WTC11 (cell line): ENCODE data around the gene SPACDR. TPM values are rescaled to one million over a fixed set of nuclear protein-coding genes. Genes with fewer than 3 reads are reported as not detected.

ENCODE experiments used
- FOXJ3 ChIP-seq: sonication (generic); formaldehyde crosslinking; IDR thresholded peaks from 2 replicates; pipeline ENCODE4 v1.9.0; 2021; ENCODE audit warnings: missing genetic modification reagents, mild to moderate bottlenecking, borderline replicate concordance
- FOXP4 ChIP-seq: sonication (generic); formaldehyde crosslinking; IDR thresholded peaks from 2 replicates; pipeline ENCODE4 v1.8.0; 2022; ENCODE audit warnings: mild to moderate bottlenecking, missing genetic modification reagents
- GRHL2 ChIP-seq: fragments of 250-450 bp; sonication (Bioruptor Pico); IDR thresholded peaks from 2 replicates; pipeline ENCODE4 v1.8.0; 2022; ENCODE audit warnings: mild to moderate bottlenecking, moderate library complexity; ENCODE audit not compliant: insufficient replicate concordance, severe bottlenecking
- IRF1 ChIP-seq: sonication (generic); formaldehyde crosslinking; IDR thresholded peaks from 2 replicates; pipeline ENCODE4 v1.8.0; 2023; ENCODE audit warnings: missing genetic modification reagents
- MAX ChIP-seq: sonication (generic); formaldehyde crosslinking; IDR thresholded peaks from 2 replicates; pipeline ENCODE4 v1.8.0; 2022; ENCODE audit warnings: mild to moderate bottlenecking, missing genetic modification reagents
- NR3C1 ChIP-seq: sonication (generic); formaldehyde crosslinking; conservative IDR thresholded peaks from 2 replicates; pipeline ENCODE4 v1.8.1; 2023; ENCODE audit warnings: low read depth, mild to moderate bottlenecking, missing genetic modification reagents
- PREB ChIP-seq: sonication (generic); formaldehyde crosslinking; IDR thresholded peaks from 2 replicates; pipeline ENCODE4 v1.8.1; 2022; ENCODE audit warnings: mild to moderate bottlenecking, missing genetic modification reagents, moderate library complexity, borderline replicate concordance
- SMAD3 ChIP-seq: sonication (generic); formaldehyde crosslinking; IDR thresholded peaks from 2 replicates; pipeline ENCODE4 v1.8.0; 2022; ENCODE audit warnings: missing genetic modification reagents, mild to moderate bottlenecking, borderline replicate concordance
- TEAD4 ChIP-seq: sonication (generic); formaldehyde crosslinking; IDR thresholded peaks from 2 replicates; pipeline ENCODE4 v1.8.0; 2022; ENCODE audit warnings: mild to moderate bottlenecking, missing genetic modification reagents
- TP53 ChIP-seq: sonication (generic); formaldehyde crosslinking; IDR thresholded peaks from 2 replicates; pipeline ENCODE4 v1.8.1; 2023; ENCODE audit warnings: mild to moderate bottlenecking, missing genetic modification reagents
- ZNF138 ChIP-seq: sonication (generic); formaldehyde crosslinking; conservative IDR thresholded peaks from 2 replicates; pipeline ENCODE4 v1.8.1; 2022; ENCODE audit warnings: mild to moderate bottlenecking, moderate library complexity, missing genetic modification reagents
- ZNF232 ChIP-seq: sonication (generic); formaldehyde crosslinking; IDR thresholded peaks from 2 replicates; pipeline ENCODE4 v1.8.0; 2022; ENCODE audit warnings: mild to moderate bottlenecking, missing genetic modification reagents
- total RNA-seq: library from RNA; stranded (reverse); gene quantifications from 3 replicates; pipeline ENCODE4 v1.2.3, GENCODE V29; 2021
- TF ChIP-seq, protein P1 (sequence below): sonication (generic); formaldehyde crosslinking; IDR thresholded peaks from 2 replicates; pipeline ENCODE4 v1.8.0; 2022; ENCODE audit warnings: missing genetic modification reagents
- TF ChIP-seq, protein P2 (sequence below): fragments of 250-450 bp; sonication (Bioruptor Pico); IDR thresholded peaks from 2 replicates; pipeline ENCODE4 v1.9.0; 2021; ENCODE audit warnings: moderate library complexity, mild to moderate bottlenecking, inconsistent platforms, borderline replicate concordance
- TF ChIP-seq, protein P3 (sequence below): sonication (generic); formaldehyde crosslinking; IDR thresholded peaks from 2 replicates; pipeline ENCODE4 v1.8.1; 2023; ENCODE audit warnings: mild to moderate bottlenecking, missing genetic modification reagents, moderate library complexity

Gene SPACDR
- total RNA-seq, 1 experiment from 2014 or later = 0.33 TPM

GRCh38 chr7:100467638-100468373, 3.7 kb upstream of the SPACDR start (continued):
- TF ChIP-seq, protein P1, sequence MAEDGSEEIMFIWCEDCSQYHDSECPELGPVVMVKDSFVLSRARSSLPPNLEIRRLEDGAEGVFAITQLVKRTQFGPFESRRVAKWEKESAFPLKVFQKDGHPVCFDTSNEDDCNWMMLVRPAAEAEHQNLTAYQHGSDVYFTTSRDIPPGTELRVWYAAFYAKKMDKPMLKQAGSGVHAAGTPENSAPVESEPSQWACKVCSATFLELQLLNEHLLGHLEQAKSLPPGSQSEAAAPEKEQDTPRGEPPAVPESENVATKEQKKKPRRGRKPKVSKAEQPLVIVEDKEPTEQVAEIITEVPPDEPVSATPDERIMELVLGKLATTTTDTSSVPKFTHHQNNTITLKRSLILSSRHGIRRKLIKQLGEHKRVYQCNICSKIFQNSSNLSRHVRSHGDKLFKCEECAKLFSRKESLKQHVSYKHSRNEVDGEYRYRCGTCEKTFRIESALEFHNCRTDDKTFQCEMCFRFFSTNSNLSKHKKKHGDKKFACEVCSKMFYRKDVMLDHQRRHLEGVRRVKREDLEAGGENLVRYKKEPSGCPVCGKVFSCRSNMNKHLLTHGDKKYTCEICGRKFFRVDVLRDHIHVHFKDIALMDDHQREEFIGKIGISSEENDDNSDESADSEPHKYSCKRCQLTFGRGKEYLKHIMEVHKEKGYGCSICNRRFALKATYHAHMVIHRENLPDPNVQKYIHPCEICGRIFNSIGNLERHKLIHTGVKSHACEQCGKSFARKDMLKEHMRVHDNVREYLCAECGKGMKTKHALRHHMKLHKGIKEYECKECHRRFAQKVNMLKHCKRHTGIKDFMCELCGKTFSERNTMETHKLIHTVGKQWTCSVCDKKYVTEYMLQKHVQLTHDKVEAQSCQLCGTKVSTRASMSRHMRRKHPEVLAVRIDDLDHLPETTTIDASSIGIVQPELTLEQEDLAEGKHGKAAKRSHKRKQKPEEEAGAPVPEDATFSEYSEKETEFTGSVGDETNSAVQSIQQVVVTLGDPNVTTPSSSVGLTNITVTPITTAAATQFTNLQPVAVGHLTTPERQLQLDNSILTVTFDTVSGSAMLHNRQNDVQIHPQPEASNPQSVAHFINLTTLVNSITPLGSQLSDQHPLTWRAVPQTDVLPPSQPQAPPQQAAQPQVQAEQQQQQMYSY (CRISPR knock-in tag) = no peak
- TF ChIP-seq FOXP4 (CRISPR knock-in tag) (no peak), TP53 (no peak), IRF1 (CRISPR knock-in tag) (no peak), GRHL2 (CRISPR knock-in tag) (no peak), TEAD4 (CRISPR knock-in tag) (no peak), ZNF232 (CRISPR knock-in tag) (no peak), FOXJ3 (CRISPR knock-in tag) (no peak), ZNF138 (no peak), PREB (no peak), SMAD3 (CRISPR knock-in tag) (no peak), NR3C1 (CRISPR knock-in tag) (no peak), MAX (CRISPR knock-in tag) (no peak)
- TF ChIP-seq, protein P2, sequence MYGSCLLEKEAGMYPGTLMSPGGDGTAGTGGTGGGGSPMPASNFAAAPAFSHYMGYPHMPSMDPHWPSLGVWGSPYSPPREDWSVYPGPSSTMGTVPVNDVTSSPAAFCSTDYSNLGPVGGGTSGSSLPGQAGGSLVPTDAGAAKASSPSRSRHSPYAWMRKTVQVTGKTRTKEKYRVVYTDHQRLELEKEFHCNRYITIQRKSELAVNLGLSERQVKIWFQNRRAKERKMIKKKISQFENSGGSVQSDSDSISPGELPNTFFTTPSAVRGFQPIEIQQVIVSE = no peak
- TF ChIP-seq, protein P3, sequence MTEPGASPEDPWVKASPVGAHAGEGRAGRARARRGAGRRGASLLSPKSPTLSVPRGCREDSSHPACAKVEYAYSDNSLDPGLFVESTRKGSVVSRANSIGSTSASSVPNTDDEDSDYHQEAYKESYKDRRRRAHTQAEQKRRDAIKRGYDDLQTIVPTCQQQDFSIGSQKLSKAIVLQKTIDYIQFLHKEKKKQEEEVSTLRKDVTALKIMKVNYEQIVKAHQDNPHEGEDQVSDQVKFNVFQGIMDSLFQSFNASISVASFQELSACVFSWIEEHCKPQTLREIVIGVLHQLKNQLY = no peak
